Lower leg skin (tissue), 4 donors: ENCODE measurements around the gene SPARC. TPM values are rescaled to one million over a fixed set of nuclear protein-coding genes. Genes with fewer than 3 reads are reported as not detected.

Source experiments
- DNase-seq, 2 donors: peaks; one replicate each; pipeline ENCODE4 v3.0.0-alpha.2; 2019; ENCODE audit warnings: low spot score in 2 of 2
- H3K4me3 ChIP-seq: fragments of 200-600 bp; sonication (generic); 2 replicates; pipeline ENCODE4 v1.5.1; 2017; ENCODE audit warnings: mild to moderate bottlenecking, low read depth; ENCODE audit not compliant: poor library complexity, severe bottlenecking
- CTCF ChIP-seq, 3 donors: fragments of 450-650 bp; IDR thresholded peaks; one replicate each; pipeline ENCODE4 v1.5.1; 2016; ENCODE audit warnings: antibody characterized with exemption in 3 of 3, mild to moderate bottlenecking in 3 of 3, moderate library complexity in 2 of 3
- POLR2A ChIP-seq, 2 donors: fragments of 450-650 bp; IDR thresholded peaks; one replicate each; pipeline ENCODE4 v1.6.1; 2016 to 2017; ENCODE audit warnings: antibody characterized with exemption in 2 of 2, mild to moderate bottlenecking in 1 of 2, moderate library complexity in 1 of 2
- WGBS, 2 donors: methylation state at CpG; one replicate each; pipeline ENCODE4 v1.1.5; 2018; 5-methylcytosine and 5-hydroxymethylcytosine counted together
- intact Hi-C: fragments of 100-400 bp; cut with DNase I; formaldehyde crosslinking; loops from one replicate; pipeline ENCODE4 v1.15.0; 2023; ENCODE audit warnings: low total_unique reads
- total RNA-seq, 4 donors: library from RNA; depleted of rRNA; stranded (reverse); fragments of >200 nt; gene quantifications; one replicate each; pipeline ENCODE4 v1.1.0, GENCODE V29; 2016

SPARC gene
- total RNA-seq, 4 donors from 2014 or later = 133 to 494 (median 213) TPM

- peak in 1 of 2 donors; percentile 71 for DNase-seq
- TF ChIP-seq POLR2A (IDR thresholded peaks at IDR 0.05) (no peak), CTCF (IDR thresholded peaks at IDR 0.05) (no peak)
- 48 to 52% methylated on average over 12 of the region's 12 CpGs for WGBS, 2 donors
- no peak overlapping the region for H3K4me3 ChIP-seq
- intact Hi-C loops = no loop called here
Measured at GRCh38 chr5:151622367-151623088, 64.2 kb downstream of the SPARC start.

GRCh38 chr5:151620461-151620840 lies 66.3 kb downstream of the SPARC start:
- intact Hi-C loops = no loop called here
- H3K4me3 ChIP-seq = no peak overlapping the region
- whole genome bisulfite sequencing, 2 donors = 28 to 35% methylated on average over 6 of the region's 6 CpGs
- TF ChIP-seq POLR2A (IDR thresholded peaks at IDR 0.05) (no peak), CTCF (IDR thresholded peaks at IDR 0.05) (no peak)
- DNase-seq = no peak

GRCh38 chr5:151619812-151620460 lies 66.8 kb downstream of the SPARC start:
- intact Hi-C loops = no loop called here
- no peak for TF ChIP-seq POLR2A (IDR thresholded peaks at IDR 0.05)
- TF ChIP-seq CTCF (IDR thresholded peaks at IDR 0.05) = no peak
- no peak overlapping the region for H3K4me3 ChIP-seq
- DNase-seq = no peak
- 35 to 36% methylated on average over 6 of the region's 6 CpGs for WGBS, 2 donors

GRCh38 chr5:151618907-151619306 lies 67.8 kb downstream of the SPARC start:
- no peak for TF ChIP-seq POLR2A (IDR thresholded peaks at IDR 0.05)
- TF ChIP-seq CTCF (IDR thresholded peaks at IDR 0.05) = no peak
- DNase-seq = no peak
- H3K4me3 ChIP-seq = no peak overlapping the region
- WGBS, 2 donors = 28 to 43% methylated on average over 2 of the region's 2 CpGs
- intact Hi-C loops = no loop called here

GRCh38 chr5:151617841-151618710 lies 68.6 kb downstream of the SPARC start:
- TF ChIP-seq POLR2A (IDR thresholded peaks at IDR 0.05) = no peak
- TF ChIP-seq CTCF (IDR thresholded peaks at IDR 0.05) = no peak
- 68% methylated on average over 3 of the region's 3 CpGs for WGBS, 2 donors
- no peak overlapping the region for H3K4me3 ChIP-seq
- intact Hi-C loops = no loop called here
- DNase-seq = no peak
